GM13976 (cell line): ENCODE results near the gene ZNF343.

Experiments
- DNase-seq: peaks from one replicate; pipeline ENCODE4 v3.0.0; 2012; ENCODE audit warnings: low spot score
- in situ Hi-C: fragments of 300-500 bp; cut with MboI; formaldehyde crosslinking; loops from one replicate; pipeline ENCODE4 v1.12.0; 2022; ENCODE audit warnings: low sequenced_read_pairs, mixed read lengths, inconsistent platforms; ENCODE audit not compliant: unreplicated experiment
- TF ChIP-seq, protein P1 (sequence below): IDR thresholded peaks from 2 replicates; pipeline ENCODE4 v1.5.1; 2012; ENCODE audit warnings: borderline replicate concordance, mild to moderate bottlenecking; ENCODE audit not compliant: insufficient read depth; ENCODE audit errors: extremely low read depth, missing control alignments, control extremely low read depth

The ZNF343 gene

DNA sequence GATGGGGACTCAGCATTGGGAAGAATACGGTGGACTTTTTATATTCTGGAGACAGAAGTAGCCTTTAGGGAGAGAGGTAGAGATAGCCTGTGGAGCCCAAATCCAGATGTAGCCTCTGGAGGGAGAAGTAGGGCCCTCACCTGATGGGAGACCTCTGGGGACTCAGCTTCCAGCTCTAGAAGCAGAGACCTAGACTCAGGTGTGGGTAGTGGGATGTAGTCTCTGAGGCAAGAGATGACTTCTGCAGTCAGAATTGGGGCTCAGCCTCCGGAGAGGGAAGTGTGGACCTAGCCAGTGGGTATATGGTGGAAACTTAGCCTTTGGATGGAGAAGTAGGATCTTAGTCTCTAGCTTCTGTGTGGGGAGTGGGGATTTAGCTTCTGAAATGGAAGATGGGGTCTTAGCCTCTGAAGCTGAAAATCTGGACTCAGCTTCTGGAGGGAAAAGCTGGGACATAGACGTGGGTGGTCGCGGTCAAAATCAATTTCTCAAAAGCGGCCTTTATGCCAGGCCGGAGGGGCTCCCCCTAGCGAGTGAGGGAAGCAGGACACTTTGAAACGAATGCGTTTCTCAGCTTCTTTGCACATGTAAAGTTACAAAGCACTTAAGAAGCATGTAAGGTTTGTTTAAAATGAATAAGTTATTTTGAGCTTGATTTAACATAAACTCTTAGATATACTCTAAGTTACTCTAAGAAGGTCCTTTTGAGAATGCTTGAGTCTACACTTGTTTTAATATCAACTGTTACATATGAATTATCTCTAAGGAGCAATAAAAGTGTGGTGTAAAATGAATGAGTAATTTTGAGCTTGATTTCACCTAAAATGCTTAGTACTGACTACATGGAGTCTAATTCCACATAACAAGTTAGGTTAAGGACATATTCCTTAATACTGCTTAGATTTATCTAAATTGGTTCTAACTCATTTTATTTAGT, 12.9 kb upstream of the ZNF343 start:
- TF ChIP-seq, protein P1, sequence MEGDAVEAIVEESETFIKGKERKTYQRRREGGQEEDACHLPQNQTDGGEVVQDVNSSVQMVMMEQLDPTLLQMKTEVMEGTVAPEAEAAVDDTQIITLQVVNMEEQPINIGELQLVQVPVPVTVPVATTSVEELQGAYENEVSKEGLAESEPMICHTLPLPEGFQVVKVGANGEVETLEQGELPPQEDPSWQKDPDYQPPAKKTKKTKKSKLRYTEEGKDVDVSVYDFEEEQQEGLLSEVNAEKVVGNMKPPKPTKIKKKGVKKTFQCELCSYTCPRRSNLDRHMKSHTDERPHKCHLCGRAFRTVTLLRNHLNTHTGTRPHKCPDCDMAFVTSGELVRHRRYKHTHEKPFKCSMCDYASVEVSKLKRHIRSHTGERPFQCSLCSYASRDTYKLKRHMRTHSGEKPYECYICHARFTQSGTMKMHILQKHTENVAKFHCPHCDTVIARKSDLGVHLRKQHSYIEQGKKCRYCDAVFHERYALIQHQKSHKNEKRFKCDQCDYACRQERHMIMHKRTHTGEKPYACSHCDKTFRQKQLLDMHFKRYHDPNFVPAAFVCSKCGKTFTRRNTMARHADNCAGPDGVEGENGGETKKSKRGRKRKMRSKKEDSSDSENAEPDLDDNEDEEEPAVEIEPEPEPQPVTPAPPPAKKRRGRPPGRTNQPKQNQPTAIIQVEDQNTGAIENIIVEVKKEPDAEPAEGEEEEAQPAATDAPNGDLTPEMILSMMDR, result peak; percentile 90
- DNase-seq, result no peak
- in situ Hi-C loops, result no loop called here

DNA sequence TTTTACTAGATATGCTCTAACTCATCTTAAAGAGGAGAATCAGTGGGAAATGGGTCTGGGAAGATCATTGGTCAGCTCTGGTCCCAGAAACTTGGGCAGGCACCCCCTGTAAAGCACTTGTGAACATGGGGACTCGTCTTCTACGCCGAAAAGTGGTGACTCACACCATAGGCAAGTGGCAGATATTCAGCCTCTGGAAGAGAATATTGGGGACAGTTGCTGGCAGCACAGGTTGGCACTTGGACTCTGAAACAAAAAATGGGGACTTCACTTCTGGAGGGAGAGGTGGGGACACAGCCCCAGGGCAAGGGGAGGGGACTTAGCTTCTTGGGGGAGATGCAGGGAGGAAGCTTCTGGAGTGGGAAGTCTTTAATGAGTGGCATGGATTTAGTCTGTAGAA, 11.9 kb upstream of the ZNF343 start:
- TF ChIP-seq, protein P1, result no peak
- no peak for DNase-seq
- in situ Hi-C loops, result no loop called here

DNA sequence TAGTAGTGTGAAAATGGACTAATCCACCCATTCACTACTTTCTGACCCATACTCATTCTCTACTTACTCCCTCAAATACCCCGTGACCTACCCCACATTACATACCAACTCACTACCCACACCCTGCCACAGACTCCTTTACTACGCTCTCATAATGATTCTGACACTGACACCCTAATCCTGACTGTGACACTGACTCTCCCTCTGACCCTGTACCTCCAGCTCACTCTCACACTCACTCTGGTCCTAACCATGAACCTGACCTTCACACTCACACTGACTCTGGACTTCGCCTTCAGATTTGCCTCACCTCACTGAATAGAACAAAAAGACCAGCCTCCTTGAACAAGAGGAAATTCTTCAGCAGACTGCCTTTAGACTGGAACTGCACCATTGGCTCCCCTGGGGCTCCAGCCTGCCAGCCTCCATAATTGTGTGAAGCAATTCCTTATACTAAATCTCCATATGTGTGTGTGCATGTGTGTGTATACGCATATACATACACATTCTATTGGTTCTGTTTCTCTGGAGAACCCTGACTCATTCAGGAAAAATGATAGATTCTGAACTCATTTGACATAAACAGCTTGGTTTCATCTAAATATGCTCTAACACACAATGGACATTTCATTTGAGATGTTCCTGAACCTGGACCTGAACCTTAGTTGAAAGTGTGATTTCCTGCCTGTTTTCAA, 10.5 kb upstream of the ZNF343 start:
- DNase-seq, result no peak
- TF ChIP-seq, protein P1, result no peak
- in situ Hi-C loops, result no loop called here

DNA sequence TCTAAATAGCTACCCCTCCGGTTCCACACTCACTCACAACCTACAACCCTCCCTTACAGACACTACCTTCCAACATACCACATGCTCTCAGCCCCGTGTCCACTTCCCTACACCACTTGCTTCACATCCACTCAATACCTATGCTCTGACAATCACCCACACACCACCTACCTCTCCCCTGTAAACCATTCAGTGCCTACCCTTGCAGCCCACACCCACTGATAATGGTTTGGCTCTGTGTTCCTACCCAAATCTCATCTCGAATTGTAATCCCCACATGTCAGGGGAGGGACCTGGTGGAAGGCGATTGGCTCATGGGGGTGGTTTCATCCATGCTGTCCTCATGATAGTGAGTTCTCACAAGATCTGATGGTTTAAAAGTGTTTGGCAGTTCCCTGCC, 9.8 kb upstream of the ZNF343 start:
- TF ChIP-seq, protein P1, result no peak
- no peak for DNase-seq
- in situ Hi-C loops, result no loop called here

DNA sequence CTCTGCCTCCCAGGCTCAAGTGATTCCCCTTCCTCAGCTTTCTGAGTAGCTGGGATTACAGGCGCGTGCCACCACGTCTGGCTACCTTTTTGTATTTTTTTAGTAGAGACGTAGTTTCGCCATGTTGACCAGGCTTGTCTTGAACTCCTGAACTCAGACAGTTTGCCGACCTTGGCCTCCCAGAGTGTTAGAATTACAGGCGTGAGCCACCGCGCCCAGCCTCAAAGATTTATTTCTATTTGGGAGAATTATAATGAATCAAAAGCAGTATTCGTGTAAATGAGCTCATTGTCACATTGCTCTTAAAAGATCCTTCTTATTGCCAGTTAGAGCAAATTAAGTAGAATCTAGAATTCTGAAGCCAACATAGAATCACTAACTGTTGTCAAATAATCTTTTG, 9.4 kb upstream of the ZNF343 start:
- no peak for DNase-seq
- in situ Hi-C loops, result no loop called here
- TF ChIP-seq, protein P1, result no peak

DNA sequence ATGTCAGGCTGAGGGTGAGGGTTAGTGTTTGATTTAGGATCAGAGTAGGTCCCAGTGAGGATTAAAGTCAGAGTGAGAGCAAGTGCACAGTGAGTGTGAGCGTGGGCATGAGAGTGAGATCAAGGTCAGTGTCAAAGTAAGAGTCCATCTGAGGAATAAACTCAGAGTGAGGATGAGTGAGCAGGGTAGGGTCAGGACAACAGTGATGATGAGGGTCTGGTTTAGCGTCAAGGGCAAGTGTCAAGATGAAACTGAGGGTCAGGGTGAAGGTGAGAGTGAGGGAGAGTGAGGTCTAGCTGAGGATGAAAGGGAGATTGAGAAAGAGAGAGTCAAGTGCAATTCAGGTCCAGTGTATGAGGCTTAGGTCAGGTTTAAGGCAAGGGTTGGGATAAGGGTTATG, 7.7 kb upstream of the ZNF343 start:
- TF ChIP-seq, protein P1, result no peak
- no peak for DNase-seq
- in situ Hi-C loops, result no loop called here
